Prostate gland (tissue), 2 donors: Measurements from ENCODE around the gene ASB15. TPM values are rescaled to one million over a fixed set of nuclear protein-coding genes. Genes with fewer than 3 reads are reported as not detected.

Source experiments
- DNase-seq: peaks from one replicate; pipeline ENCODE4 v3.0.0-alpha.2; 2019; ENCODE audit warnings: low spot score
- H3K27ac ChIP-seq, 2 donors: fragments of 200-600 bp; sonication (generic); 2 replicates each; pipeline ENCODE4 v1.5.1; 2017 to 2019
- H3K27me3 ChIP-seq: fragments of 200-600 bp; sonication (generic); replicated peaks from 2 replicates; pipeline ENCODE4 v1.5.1; 2019; ENCODE audit not compliant: insufficient read depth
- H3K36me3 ChIP-seq, 2 donors: fragments of 200-600 bp; sonication (generic); 1 replicate in 1 of 2; 2 replicates in 1 of 2; pipeline versions ENCODE4 v1.5.1 to v1.8.1; 2017 to 2019
- H3K4me1 ChIP-seq: fragments of 200-600 bp; sonication (generic); replicated peaks from 2 replicates; pipeline ENCODE4 v1.5.1; 2019
- H3K4me3 ChIP-seq, 2 donors: fragments of 200-600 bp; sonication (generic); 2 replicates each; pipeline ENCODE4 v1.5.1; 2017 to 2019
- H3K9me3 ChIP-seq: fragments of 200-600 bp; sonication (generic); 2 replicates; pipeline ENCODE4 v1.5.1; 2017
- CTCF ChIP-seq, 4 experiments: fragments of 200-600 bp in 2 of 4; fragments of 450-650 bp in 2 of 4; sonication (generic) in 2 of 4; IDR thresholded peaks; 1 replicate in 3 of 4; 2 replicates in 1 of 4; pipeline ENCODE4 v1.5.1; 2016 to 2019; ENCODE audit warnings: antibody characterized with exemption in 4 of 4, mild to moderate bottlenecking in 2 of 4, moderate library complexity in 2 of 4
- POLR2A ChIP-seq: fragments of 450-650 bp; IDR thresholded peaks from one replicate; pipeline ENCODE4 v1.6.1; 2016; ENCODE audit warnings: antibody characterized with exemption, mild to moderate bottlenecking
- POLR2AphosphoS5 ChIP-seq: sonication (generic); formaldehyde crosslinking; IDR thresholded peaks from one replicate; pipeline ENCODE4 v1.6.1; 2017; ENCODE audit warnings: antibody characterized with exemption
- WGBS: methylation state at CpG from one replicate; pipeline ENCODE4 v1.1.5; 2018; 5-methylcytosine and 5-hydroxymethylcytosine counted together
- intact Hi-C: fragments of 100-400 bp; cut with DNase I; formaldehyde crosslinking; loops from one replicate; pipeline ENCODE4 v1.14.2; 2022
- total RNA-seq, 2 donors: library from RNA; depleted of rRNA; stranded (reverse); fragments of >200 nt; gene quantifications; one replicate each; pipeline ENCODE4 v1.1.0, GENCODE V29; 2016

ASB15 gene
- total RNA-seq, 2 donors from 2014 or later: 1.1 TPM; not detected in 1

- under 1% methylated on average over 40 of the region's 40 CpGs for WGBS
- H3K27ac ChIP-seq: peak within 1 kb of the TSS; percentile 81 to 82
- H3K9me3 ChIP-seq: no peaks in the 10 kb centered on the region
- TF ChIP-seq POLR2AphosphoS5 (peak; percentile 97), POLR2A (peak; percentile 65), CTCF (IDR thresholded peaks at IDR 0.05) (peak in 1 of 4 experiments; percentile 16)
- peak within 1 kb of the TSS; percentile 64 to 71 for H3K4me3 ChIP-seq
- intact Hi-C loops: no loop called here
- no peaks in the 10 kb centered on the region for H3K36me3 ChIP-seq
- peaks cover 2% of the 10 kb centered on the region for H3K4me1 ChIP-seq
- H3K27me3 ChIP-seq: no peaks in the 10 kb centered on the region
- DNase-seq: peak; percentile 98
These were observed 44.0 kb upstream of the ASB15 start, which contains the start of gene NDUFA5 for GRCh38 chr7:123557398-123558288. TSS of gene NDUFA5 (minus strand) at chr7:123557818. CDS start at chr7:123557795, 23 bp downstream.

DNA sequence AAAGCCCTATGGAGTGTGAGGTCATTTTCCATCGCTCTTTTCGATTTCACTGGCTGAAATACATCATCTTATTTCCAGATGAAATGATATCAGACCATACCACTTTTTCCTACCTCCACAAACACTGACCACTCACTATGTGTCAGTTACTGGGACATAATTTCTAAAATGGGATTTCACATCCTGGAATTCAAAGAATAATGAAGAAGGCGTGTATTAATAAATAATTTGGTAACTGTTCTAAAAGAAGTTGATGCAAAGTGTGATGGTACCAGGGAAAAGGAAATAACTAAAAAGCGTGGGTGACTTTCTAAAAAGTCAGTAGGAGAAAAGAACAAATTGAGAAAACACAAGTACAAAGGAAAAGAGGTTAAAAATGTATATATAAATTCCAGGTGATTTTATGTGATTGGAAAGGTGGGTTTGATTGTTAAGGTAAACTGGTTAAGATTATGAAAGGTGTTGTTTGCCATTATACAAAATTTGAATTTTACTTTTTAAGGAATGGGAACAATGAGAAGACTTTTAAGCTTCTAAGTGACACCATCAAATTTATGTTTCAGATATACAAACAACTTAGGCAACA lies 43.2 kb upstream of the ASB15 start:
- 56% methylated on average over 4 of the region's 4 CpGs for WGBS
- DNase-seq: no peak
- peak overlapping the region; percentile 81 to 82 for H3K27ac ChIP-seq
- TF ChIP-seq POLR2AphosphoS5 (no peak), CTCF (IDR thresholded peaks at IDR 0.05) (no peak), POLR2A (no peak)
- H3K27me3 ChIP-seq: no peaks in the 10 kb centered on the region
- no peaks in the 10 kb centered on the region for H3K9me3 ChIP-seq
- no peaks in the 10 kb centered on the region for H3K36me3 ChIP-seq
- H3K4me1 ChIP-seq: peaks cover 2% of the 10 kb centered on the region
- intact Hi-C loops: no loop called here
- H3K4me3 ChIP-seq: peak overlapping the region; percentile 64 to 71

GRCh38 chr7:123562121-123562520 lies 39.5 kb upstream of the ASB15 start:
- H3K27ac ChIP-seq: no peak overlapping the region
- no peak for DNase-seq
- TF ChIP-seq POLR2A (no peak), POLR2AphosphoS5 (no peak), CTCF (IDR thresholded peaks at IDR 0.05) (no peak)
- no peaks in the 10 kb centered on the region for H3K9me3 ChIP-seq
- H3K36me3 ChIP-seq: no peaks in the 10 kb centered on the region
- no peaks in the 10 kb centered on the region for H3K4me1 ChIP-seq
- H3K27me3 ChIP-seq: no peaks in the 10 kb centered on the region
- no peak overlapping the region for H3K4me3 ChIP-seq
- intact Hi-C loops: no loop called here

- H3K4me3 ChIP-seq: no peak overlapping the region
- DNase-seq: no peak
- H3K36me3 ChIP-seq: no peaks in the 10 kb centered on the region
- TF ChIP-seq POLR2A: no peak
- intact Hi-C loops: no loop called here
- H3K27ac ChIP-seq: no peak overlapping the region
- WGBS: 57% methylated on average over 2 of the region's 2 CpGs
- H3K4me1 ChIP-seq: no peaks in the 10 kb centered on the region
- no peaks in the 10 kb centered on the region for H3K9me3 ChIP-seq
- H3K27me3 ChIP-seq: no peaks in the 10 kb centered on the region
These were observed 32.1 kb upstream of the ASB15 start for GRCh38 chr7:123569352-123570010.
